ENCODE data around the gene GRB10. TPM values are rescaled to one million over a fixed set of nuclear protein-coding genes. Genes with fewer than 3 reads are reported as not detected.

Gene GRB10
- polyA plus RNA-seq, 1 donor, result 19.9 TPM

- no peak overlapping the region for H3K27ac ChIP-seq (ENCODE audit: low read length)
- 100% methylated on average over 1 of the region's 18 CpGs for WGBS (ENCODE audit: insufficient coverage, low lambda C conversion rate)
- H3K9me3 ChIP-seq (ENCODE audit: control insufficient read depth, low read depth, low read length), result no peaks in the 10 kb centered on the region
- peaks cover 9% of the 10 kb centered on the region for H3K36me3 ChIP-seq (ENCODE audit: control insufficient read depth, insufficient read depth, low read length)
- H3K4me1 ChIP-seq (ENCODE audit: control insufficient read depth, insufficient read depth, low read length), result no peaks in the 10 kb centered on the region
- no peak overlapping the region for H3K4me3 ChIP-seq (ENCODE audit: low read length)
- no peaks in the 10 kb centered on the region for H3K27me3 ChIP-seq (ENCODE audit: control insufficient read depth, insufficient read depth, low read length)
- no peak for DNase-seq
Observed at GRCh38 chr7:50598460-50599343, 184.0 kb downstream of the GRB10 start.

GRCh38 chr7:50596484-50596883 is 186.2 kb downstream of the GRB10 start:
- Histone ChIP-seq H3K36me3 (ENCODE audit: control insufficient read depth, insufficient read depth, low read length) (peaks cover 2% of the 10 kb centered on the region), H3K9me3 (ENCODE audit: control insufficient read depth, low read depth, low read length) (no peaks in the 10 kb centered on the region), H3K27ac (ENCODE audit: low read length) (no peak overlapping the region), H3K27me3 (ENCODE audit: control insufficient read depth, insufficient read depth, low read length) (no peaks in the 10 kb centered on the region), H3K4me3 (ENCODE audit: low read length) (no peak overlapping the region), H3K4me1 (ENCODE audit: control insufficient read depth, insufficient read depth, low read length) (peaks cover 8% of the 10 kb centered on the region)
- 89% methylated on average over 3 of the region's 4 CpGs for WGBS (ENCODE audit: insufficient coverage, low lambda C conversion rate)
- DNase-seq, result no peak

GRCh38 chr7:50595491-50596102 is 187.1 kb downstream of the GRB10 start:
- H3K9me3 ChIP-seq (ENCODE audit: control insufficient read depth, low read depth, low read length), result no peaks in the 10 kb centered on the region
- 64% methylated on average over 4 of the region's 5 CpGs for WGBS (ENCODE audit: insufficient coverage, low lambda C conversion rate)
- DNase-seq, result peak in 1 of 2 donors; percentile 50

GRCh38 chr7:50594734-50595485 is 187.8 kb downstream of the GRB10 start:
- H3K9me3 ChIP-seq (ENCODE audit: control insufficient read depth, low read depth, low read length), result no peaks in the 10 kb centered on the region
- H3K27ac ChIP-seq (ENCODE audit: low read length), result no peak overlapping the region
- peaks cover 2% of the 10 kb centered on the region for H3K36me3 ChIP-seq (ENCODE audit: control insufficient read depth, insufficient read depth, low read length)
- H3K27me3 ChIP-seq (ENCODE audit: control insufficient read depth, insufficient read depth, low read length), result no peaks in the 10 kb centered on the region
- H3K4me1 ChIP-seq (ENCODE audit: control insufficient read depth, insufficient read depth, low read length), result peaks cover 16% of the 10 kb centered on the region
- no peak overlapping the region for H3K4me3 ChIP-seq (ENCODE audit: low read length)
- DNase-seq, result no peak
- 84% methylated on average over 2 of the region's 7 CpGs for WGBS (ENCODE audit: insufficient coverage, low lambda C conversion rate)

More at GRCh38 chr7:50595491-50596102, 187.1 kb downstream of the GRB10 start:
- Histone ChIP-seq H3K27me3 (ENCODE audit: control insufficient read depth, insufficient read depth, low read length) (no peaks in the 10 kb centered on the region), H3K36me3 (ENCODE audit: control insufficient read depth, insufficient read depth, low read length) (peaks cover 2% of the 10 kb centered on the region), H3K4me1 (ENCODE audit: control insufficient read depth, insufficient read depth, low read length) (peaks cover 16% of the 10 kb centered on the region), H3K27ac (ENCODE audit: low read length) (no peak overlapping the region), H3K4me3 (ENCODE audit: low read length) (no peak overlapping the region)

- Histone ChIP-seq H3K4me1 (ENCODE audit: control insufficient read depth, insufficient read depth, low read length) (peaks cover 16% of the 10 kb centered on the region), H3K27ac (ENCODE audit: low read length) (no peak overlapping the region), H3K4me3 (ENCODE audit: low read length) (no peak overlapping the region), H3K27me3 (ENCODE audit: control insufficient read depth, insufficient read depth, low read length) (no peaks in the 10 kb centered on the region), H3K9me3 (ENCODE audit: control insufficient read depth, low read depth, low read length) (no peaks in the 10 kb centered on the region), H3K36me3 (ENCODE audit: control insufficient read depth, insufficient read depth, low read length) (peaks cover 2% of the 10 kb centered on the region)
- DNase-seq, result no peak
- no CpG with 5 or more reads among the region's 4 CpGs for WGBS (ENCODE audit: insufficient coverage, low lambda C conversion rate)
Observed at GRCh38 chr7:50594136-50594535, 188.6 kb downstream of the GRB10 start.

- H3K27ac ChIP-seq (ENCODE audit: low read length), result no peak overlapping the region
- no peak for DNase-seq
- no CpG with 5 or more reads among the region's 13 CpGs for WGBS (ENCODE audit: insufficient coverage, low lambda C conversion rate)
- H3K4me3 ChIP-seq (ENCODE audit: low read length), result no peak overlapping the region
- no peaks in the 10 kb centered on the region for H3K27me3 ChIP-seq (ENCODE audit: control insufficient read depth, insufficient read depth, low read length)
- H3K9me3 ChIP-seq (ENCODE audit: control insufficient read depth, low read depth, low read length), result no peaks in the 10 kb centered on the region
- H3K36me3 ChIP-seq (ENCODE audit: control insufficient read depth, insufficient read depth, low read length), result peaks cover 2% of the 10 kb centered on the region
- peaks cover 16% of the 10 kb centered on the region for H3K4me1 ChIP-seq (ENCODE audit: control insufficient read depth, insufficient read depth, low read length)
Observed at GRCh38 chr7:50592940-50593339, 189.8 kb downstream of the GRB10 start.

- Histone ChIP-seq H3K27me3 (ENCODE audit: control insufficient read depth, insufficient read depth, low read length) (no peaks in the 10 kb centered on the region), H3K4me1 (ENCODE audit: control insufficient read depth, insufficient read depth, low read length) (peaks cover 16% of the 10 kb centered on the region), H3K4me3 (ENCODE audit: low read length) (no peak overlapping the region), H3K36me3 (ENCODE audit: control insufficient read depth, insufficient read depth, low read length) (no peaks in the 10 kb centered on the region), H3K27ac (ENCODE audit: low read length) (peak overlapping the region; percentile 59), H3K9me3 (ENCODE audit: control insufficient read depth, low read depth, low read length) (no peaks in the 10 kb centered on the region)
- no CpG with 5 or more reads among the region's 21 CpGs for WGBS (ENCODE audit: insufficient coverage, low lambda C conversion rate)
- DNase-seq, result peak; percentile 61 to 81
Observed at GRCh38 chr7:50591480-50592438, 190.9 kb downstream of the GRB10 start.

GRCh38 chr7:50591098-50591479 is 191.6 kb downstream of the GRB10 start:
- H3K27ac ChIP-seq (ENCODE audit: low read length), result peak overlapping the region; percentile 59
- no peak overlapping the region for H3K4me3 ChIP-seq (ENCODE audit: low read length)
- H3K4me1 ChIP-seq (ENCODE audit: control insufficient read depth, insufficient read depth, low read length), result peaks cover 16% of the 10 kb centered on the region
- WGBS (ENCODE audit: insufficient coverage, low lambda C conversion rate), result no CpG with 5 or more reads among the region's 5 CpGs
- DNase-seq, result no peak
- H3K9me3 ChIP-seq (ENCODE audit: control insufficient read depth, low read depth, low read length), result no peaks in the 10 kb centered on the region
- no peaks in the 10 kb centered on the region for H3K36me3 ChIP-seq (ENCODE audit: control insufficient read depth, insufficient read depth, low read length)
- no peaks in the 10 kb centered on the region for H3K27me3 ChIP-seq (ENCODE audit: control insufficient read depth, insufficient read depth, low read length)

GRCh38 chr7:50590535-50590934 is 192.2 kb downstream of the GRB10 start:
- Histone ChIP-seq H3K27me3 (ENCODE audit: control insufficient read depth, insufficient read depth, low read length) (no peaks in the 10 kb centered on the region), H3K4me1 (ENCODE audit: control insufficient read depth, insufficient read depth, low read length) (peaks cover 16% of the 10 kb centered on the region), H3K27ac (ENCODE audit: low read length) (no peak overlapping the region), H3K9me3 (ENCODE audit: control insufficient read depth, low read depth, low read length) (no peaks in the 10 kb centered on the region), H3K4me3 (ENCODE audit: low read length) (no peak overlapping the region), H3K36me3 (ENCODE audit: control insufficient read depth, insufficient read depth, low read length) (no peaks in the 10 kb centered on the region)
- WGBS (ENCODE audit: insufficient coverage, low lambda C conversion rate), result 100% methylated on average over 1 of the region's 13 CpGs
- no peak for DNase-seq
